Measurements from ENCODE around the gene GPATCH3.

Gene GPATCH3

GRCh38 chr1:26858891-26859640 is 41.2 kb downstream of the GPATCH3 start:
- Histone ChIP-seq H3K27ac (peak overlapping the region; percentile 74), H3K27me3 (ENCODE audit: insufficient read depth, low read depth, severe bottlenecking) (no peaks in the 10 kb centered on the region), H3K4me3 (ENCODE audit: low read depth, low read length) (no peak overlapping the region), H3K9me3 (ENCODE audit: severe bottlenecking) (no peaks in the 10 kb centered on the region), H3K36me3 (peaks cover 7% of the 10 kb centered on the region)
- no peak for TF ChIP-seq CTCF (IDR thresholded peaks at IDR 0.05; ENCODE audit: low read depth, low read length)
- no peak for DNase-seq

DNA sequence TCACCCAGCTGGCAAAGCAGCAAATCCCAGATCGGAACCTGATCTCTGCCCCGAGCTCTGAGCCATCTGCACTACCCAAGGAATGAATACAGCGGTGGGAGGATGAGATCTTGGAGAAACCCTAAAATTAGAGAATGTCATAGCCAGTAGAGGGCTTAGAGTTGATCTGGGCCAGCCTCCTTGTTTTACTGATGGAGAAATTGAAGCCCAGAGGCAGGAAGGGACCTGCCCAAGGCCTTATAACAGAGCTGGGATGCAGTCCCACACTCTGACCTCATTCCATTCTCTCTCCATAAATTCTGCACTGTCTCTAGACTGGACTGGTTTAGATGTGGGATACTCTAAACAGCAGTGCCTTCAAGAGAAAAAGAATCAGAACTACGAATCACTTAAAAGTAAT is 42.1 kb downstream of the GPATCH3 start:
- Histone ChIP-seq H3K27ac (peak overlapping the region; percentile 74), H3K4me3 (ENCODE audit: low read depth, low read length) (no peak overlapping the region), H3K27me3 (ENCODE audit: insufficient read depth, low read depth, severe bottlenecking) (no peaks in the 10 kb centered on the region), H3K36me3 (peaks cover 16% of the 10 kb centered on the region), H3K9me3 (ENCODE audit: severe bottlenecking) (no peaks in the 10 kb centered on the region)
- no peak for TF ChIP-seq CTCF (IDR thresholded peaks at IDR 0.05; ENCODE audit: low read depth, low read length)
- DNase-seq: peak; percentile 48

GRCh38 chr1:26857473-26858060 is 42.7 kb downstream of the GPATCH3 start:
- H3K27ac ChIP-seq: peak overlapping the region; percentile 74
- peaks cover 22% of the 10 kb centered on the region for H3K36me3 ChIP-seq
- no peak overlapping the region; the same call in 1 of the 2 replicates for H3K4me3 ChIP-seq (ENCODE audit: low read depth, low read length)
- H3K9me3 ChIP-seq (ENCODE audit: severe bottlenecking): no peaks in the 10 kb centered on the region
- no peaks in the 10 kb centered on the region for H3K27me3 ChIP-seq (ENCODE audit: insufficient read depth, low read depth, severe bottlenecking)
- peak; percentile 60 for DNase-seq
- TF ChIP-seq CTCF (IDR thresholded peaks at IDR 0.05; ENCODE audit: low read depth, low read length): no peak

GRCh38 chr1:26856604-26857469 is 43.4 kb downstream of the GPATCH3 start:
- no peak overlapping the region for H3K4me3 ChIP-seq (ENCODE audit: low read depth, low read length)
- H3K36me3 ChIP-seq: peaks cover 29% of the 10 kb centered on the region
- no peaks in the 10 kb centered on the region for H3K9me3 ChIP-seq (ENCODE audit: severe bottlenecking)
- no peak for TF ChIP-seq CTCF (IDR thresholded peaks at IDR 0.05; ENCODE audit: low read depth, low read length)
- peak overlapping the region; percentile 74 for H3K27ac ChIP-seq
- H3K27me3 ChIP-seq (ENCODE audit: insufficient read depth, low read depth, severe bottlenecking): no peaks in the 10 kb centered on the region
- DNase-seq: peak; percentile 31

DNA sequence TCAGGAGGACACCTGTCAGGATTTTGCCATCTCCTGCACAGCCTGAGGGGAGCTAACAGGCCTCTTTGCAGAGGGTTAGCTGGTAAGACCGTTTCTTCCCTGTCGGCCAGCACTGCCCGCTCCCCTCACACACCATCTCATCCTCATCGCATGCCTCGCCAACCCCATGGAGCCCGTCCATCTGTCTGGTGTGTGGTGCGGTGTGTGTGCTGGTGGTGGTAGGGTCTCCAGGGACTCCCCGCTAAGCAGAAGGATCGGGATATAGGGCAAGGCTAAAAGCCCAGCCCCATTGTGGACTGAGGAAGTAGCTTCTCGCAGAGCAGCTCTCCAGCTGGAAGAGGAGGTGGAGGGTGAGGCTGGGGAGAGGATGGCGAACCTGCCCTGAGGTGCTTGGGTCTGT is 44.1 kb downstream of the GPATCH3 start:
- no peaks in the 10 kb centered on the region for H3K27me3 ChIP-seq (ENCODE audit: insufficient read depth, low read depth, severe bottlenecking)
- TF ChIP-seq CTCF (IDR thresholded peaks at IDR 0.05; ENCODE audit: low read depth, low read length): no peak
- no peaks in the 10 kb centered on the region for H3K9me3 ChIP-seq (ENCODE audit: severe bottlenecking)
- peaks cover 36% of the 10 kb centered on the region for H3K36me3 ChIP-seq
- no peak for DNase-seq
- H3K27ac ChIP-seq: peak overlapping the region; percentile 74
- H3K4me3 ChIP-seq (ENCODE audit: low read depth, low read length): no peak overlapping the region
